T-helper 2 cell (primary cell): ENCODE measurements around the gene DMD.

Source experiments
- DNase-seq, 5 experiments: peaks; one replicate each; pipeline versions ENCODE4 v3.0.0 to v3.0.0-alpha.2; 2012 to 2022

DMD gene

DNA sequence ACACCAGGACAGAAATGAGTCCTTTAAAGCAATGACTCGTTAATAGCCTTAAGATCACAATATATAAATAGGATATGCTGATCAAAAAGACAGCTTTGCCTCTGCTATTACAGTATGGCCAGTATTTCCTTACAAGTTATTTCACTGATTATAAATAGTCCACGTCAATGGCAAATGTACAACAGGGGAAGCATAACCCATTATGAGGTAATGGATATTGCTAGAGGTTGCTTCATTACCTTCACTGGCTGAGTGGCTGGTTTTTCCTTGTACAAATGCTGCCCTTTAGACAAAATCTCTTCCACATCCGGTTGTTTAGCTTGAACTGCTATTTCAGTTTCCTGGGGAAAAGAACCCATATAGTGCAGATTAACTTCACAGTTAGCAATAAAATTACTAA is 1374.9 kb downstream of the DMD start:
- DNase-seq = no peak

DNA sequence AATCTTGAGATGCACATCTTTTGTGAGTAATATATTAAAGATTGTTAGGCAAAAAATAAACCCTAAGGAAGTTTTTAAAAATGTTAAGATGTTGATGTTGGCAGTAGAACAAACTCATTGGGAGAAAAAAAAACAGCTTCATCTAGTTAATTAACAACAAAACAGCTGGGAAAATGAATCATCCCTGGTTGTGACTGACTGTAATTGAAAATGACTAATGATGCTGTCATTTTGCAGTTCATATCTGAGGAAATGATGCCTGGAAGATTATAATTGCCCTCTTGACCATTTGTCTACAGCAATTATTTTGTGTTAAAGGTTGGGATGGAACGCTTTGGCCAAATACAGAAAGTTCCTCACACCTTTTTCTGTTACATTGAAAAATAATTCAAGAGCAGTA is 1379.1 kb downstream of the DMD start:
- no peak for DNase-seq

- DNase-seq = no peak
Measured at GRCh38 chrX:31820430-31821210, 1390.7 kb downstream of the DMD start.

- DNase-seq = no peak
Measured at GRCh38 chrX:31819455-31819854, 1391.9 kb downstream of the DMD start.

DNA sequence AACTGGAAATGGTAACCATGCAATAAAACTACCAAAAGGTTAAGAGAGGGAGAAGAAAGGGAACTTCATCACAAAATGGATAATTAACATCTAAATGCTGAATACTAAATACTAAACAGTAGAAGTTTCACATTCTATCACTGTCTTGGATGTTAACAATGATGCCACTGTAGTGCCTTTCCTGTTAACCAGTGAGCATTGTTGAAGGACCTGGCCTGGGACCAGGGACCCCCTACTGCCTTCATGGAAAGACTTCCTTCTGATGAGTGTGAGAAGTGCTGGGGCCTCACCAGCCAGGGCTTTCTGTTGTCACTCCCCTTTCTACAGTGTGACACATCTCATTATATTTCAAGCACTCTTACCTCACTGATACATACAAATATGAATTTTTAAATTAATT is 1400.2 kb downstream of the DMD start:
- no peak for DNase-seq

GRCh38 chrX:31808357-31808756 is 1403.0 kb downstream of the DMD start:
- no peak for DNase-seq

- DNase-seq = no peak
Measured at GRCh38 chrX:31807165-31807564, 1404.2 kb downstream of the DMD start.

- no peak for DNase-seq
Measured at GRCh38 chrX:31805781-31806180, 1405.6 kb downstream of the DMD start.

DNA sequence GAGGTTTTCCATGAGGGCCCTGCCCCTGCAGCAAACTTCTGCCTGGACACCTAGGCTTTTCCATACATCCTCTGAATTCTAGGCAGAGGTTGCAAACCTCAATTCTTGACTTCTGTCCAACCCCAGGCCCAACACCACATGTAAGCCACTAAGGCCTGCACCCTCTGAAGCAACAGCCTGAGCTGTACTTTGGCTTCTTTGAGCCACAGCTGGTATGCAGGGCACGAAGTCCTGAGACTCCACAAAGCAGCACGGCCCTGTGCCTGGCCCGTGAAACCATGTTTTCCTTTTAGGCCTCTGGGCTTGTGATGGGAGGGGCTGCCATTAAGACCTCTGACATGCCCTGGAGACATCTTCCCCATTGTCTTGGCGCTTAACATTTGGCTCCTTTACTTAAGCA is 1411.1 kb downstream of the DMD start:
- DNase-seq = no peak

GRCh38 chrX:31796624-31797023 is 1414.7 kb downstream of the DMD start:
- no peak for DNase-seq

DNA sequence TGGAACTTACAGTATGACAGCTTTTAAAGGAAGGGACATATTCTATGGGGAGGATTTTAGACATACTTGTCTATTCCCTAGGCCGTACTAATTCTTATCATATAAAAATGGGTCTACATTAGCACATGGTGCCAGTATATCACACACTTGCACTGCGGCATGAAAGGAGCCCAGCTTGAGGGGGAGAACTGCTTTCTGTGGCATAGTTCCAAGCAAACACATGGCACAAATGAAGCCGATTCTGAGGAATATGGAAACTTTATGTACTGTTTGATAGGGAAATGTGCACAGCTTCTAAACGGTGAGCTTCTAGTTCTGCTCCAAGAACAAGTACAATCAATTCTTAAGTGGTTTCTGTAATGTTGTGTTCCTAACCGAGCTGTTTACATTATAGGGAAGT is 1463.9 kb downstream of the DMD start:
- DNase-seq = no peak

DNA sequence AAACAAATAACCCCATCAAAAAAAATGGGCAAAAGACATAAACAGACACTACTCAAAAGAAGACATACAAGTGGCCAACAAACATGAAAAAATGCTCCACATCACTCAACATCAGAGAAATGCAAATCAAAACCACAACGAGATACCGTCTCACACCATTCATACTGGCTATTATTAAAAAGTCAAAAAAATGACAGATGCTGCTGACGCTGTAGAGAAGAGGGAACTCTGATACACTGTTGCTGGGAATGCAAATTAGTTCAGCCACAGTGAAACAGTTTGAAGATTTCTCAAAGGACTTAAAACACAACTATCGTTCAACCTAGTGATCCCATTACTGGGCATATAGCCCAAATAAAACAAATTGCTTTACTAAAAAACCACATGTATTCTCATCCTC is 1468.3 kb downstream of the DMD start:
- DNase-seq = no peak

- DNase-seq = no peak
Measured at GRCh38 chrX:31717474-31717873, 1493.9 kb downstream of the DMD start.

- no peak for DNase-seq
Measured at GRCh38 chrX:31715675-31716074, 1495.7 kb downstream of the DMD start.

DNA sequence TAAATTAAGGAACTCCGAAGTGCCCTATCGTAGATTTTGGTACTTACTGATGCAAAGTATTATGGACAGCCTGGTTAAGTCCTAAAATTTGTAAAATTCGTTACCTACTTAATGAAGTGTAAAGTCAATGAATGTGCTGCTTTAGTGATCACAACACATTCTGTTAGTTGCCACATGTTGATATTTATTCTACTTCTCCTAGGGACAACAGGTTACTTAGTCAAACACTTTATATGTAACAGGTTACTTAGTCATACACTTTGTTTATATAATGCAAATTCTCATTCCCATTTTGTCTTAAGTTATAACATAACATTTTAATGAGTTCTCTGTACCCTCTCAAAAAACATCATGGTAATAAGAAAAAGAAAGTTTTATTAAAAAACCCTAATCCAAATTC is 1496.6 kb downstream of the DMD start:
- no peak for DNase-seq

DNA sequence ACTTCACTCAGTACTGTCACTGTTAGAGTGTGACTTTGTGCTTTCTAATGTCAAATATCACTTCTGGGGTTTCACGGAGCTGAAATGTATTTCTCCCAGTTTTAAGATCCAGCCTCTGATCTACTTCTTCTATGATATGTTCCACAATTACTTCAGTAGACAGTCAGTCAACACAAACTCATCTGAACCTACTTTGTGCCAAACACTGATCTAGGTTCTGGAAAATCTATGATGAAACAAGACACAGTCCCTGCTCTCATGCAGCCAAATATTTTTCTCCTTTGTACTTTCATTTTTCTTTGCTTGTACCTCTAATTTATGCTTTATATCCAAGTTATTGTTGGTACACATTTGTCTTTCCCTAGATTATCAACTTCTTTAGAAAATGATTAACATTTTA is 1498.2 kb downstream of the DMD start:
- no peak for DNase-seq

DNA sequence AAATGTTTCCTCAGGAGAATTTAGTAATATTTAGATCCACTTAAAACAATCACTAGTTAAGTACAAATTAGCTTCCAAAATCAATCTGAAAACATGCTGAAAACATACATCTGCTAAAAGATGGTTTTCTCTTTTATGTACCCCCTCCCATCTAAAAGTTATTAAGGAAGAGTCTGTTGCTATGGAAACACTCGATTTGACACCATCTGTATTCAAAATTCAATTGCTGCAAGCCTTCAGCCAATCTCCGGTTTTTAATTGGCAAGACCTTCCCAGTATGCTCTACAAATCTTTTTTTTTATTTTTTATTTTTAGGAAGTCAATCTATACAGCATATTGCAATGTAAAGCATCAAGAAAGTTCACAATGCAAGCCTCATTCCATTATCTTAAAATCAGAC is 1500.2 kb downstream of the DMD start:
- no peak for DNase-seq

DNA sequence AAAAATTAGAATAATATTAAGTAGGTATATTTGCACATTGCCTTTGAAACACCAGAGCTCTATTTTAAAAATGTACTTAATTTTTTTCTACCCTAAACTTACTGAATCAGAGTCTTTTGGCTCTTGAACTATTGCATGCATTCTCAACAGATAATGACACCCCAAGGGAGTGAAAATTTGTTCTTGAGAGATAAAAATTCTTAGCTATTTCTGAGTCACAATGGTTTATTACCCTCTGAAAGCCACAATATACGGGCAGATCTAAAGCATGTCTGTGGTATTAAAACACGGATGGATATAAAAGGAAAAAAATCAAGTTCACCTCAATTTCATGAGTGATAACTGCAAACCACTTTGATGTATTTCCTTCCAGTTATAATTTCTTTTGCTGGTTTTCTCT is 1503.2 kb downstream of the DMD start:
- DNase-seq = no peak

DNA sequence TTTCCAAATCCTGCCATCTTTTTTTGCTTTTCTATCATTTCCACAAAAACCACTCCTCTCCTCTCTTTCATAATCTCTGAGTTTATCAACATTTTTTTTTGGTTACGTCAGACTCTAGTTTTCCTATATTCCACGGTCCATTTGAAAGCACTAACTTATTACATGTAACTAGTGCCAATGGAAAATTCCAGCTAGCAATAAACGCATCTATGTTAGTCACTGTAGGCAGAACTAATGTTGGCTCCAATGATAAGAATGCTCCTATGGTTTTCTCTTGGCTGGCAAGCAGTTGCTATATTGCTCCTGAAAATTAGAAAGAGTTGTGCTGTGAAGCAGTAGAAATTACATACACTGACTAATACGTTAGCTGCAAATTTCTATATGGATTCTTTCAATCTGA is 1504.9 kb downstream of the DMD start:
- DNase-seq = no peak

DNA sequence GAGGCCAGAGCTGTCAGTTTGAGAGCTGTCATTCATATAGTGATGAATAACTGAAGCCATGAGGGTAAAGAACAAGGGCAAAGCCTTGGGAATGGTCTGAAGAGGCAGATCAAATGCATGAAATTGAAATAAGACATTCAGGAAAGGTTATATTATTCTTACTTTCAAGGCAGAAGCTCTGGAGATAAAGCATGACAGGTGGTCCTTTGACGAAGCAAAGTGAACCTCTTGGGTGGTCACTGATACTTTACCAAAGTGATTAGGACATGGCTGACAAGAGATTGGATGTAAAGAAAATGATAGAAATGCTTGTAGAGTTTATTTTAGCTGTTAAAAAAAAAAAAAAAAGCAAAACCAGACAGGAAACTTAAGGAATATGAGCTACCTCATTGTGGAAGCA is 1505.5 kb downstream of the DMD start:
- DNase-seq = no peak

DNA sequence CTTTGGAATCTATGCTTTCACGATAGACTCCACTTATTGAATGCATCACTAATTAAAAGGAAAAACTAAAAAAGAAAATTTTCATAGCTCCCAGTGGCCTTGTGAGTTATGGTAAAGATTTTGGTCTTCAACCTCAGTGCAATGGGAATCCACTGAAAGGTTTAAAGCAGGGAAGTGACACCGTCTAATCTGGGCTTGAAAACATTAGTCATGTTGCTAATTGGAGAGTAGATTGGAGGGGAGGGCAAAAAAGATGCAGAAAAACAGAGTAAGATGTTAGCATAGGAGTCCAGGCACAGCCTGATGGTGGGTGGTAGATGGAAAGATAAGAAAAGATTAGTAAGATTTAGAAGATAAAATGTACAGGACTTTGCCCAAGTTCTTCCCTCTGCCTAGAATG is 1506.4 kb downstream of the DMD start:
- DNase-seq = no peak

DNA sequence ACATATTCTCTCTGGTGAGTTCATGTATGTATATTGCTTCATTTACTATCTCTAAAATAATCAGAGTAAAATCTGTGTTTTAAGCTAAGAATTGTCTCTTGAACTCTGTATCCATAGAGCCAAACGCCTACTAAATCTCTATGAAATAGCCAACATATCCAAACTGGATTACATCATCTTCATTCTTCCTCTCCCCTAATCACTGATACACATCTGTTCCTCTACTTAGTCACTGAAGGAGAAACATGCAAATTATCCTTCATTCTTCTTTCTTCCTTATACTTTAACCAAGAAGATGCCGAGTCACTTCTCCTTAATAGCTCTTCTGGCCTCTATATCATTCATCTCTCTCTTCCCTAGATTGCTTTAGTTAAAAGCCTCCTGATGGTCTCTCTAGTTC is 1509.1 kb downstream of the DMD start:
- DNase-seq = no peak

DNA sequence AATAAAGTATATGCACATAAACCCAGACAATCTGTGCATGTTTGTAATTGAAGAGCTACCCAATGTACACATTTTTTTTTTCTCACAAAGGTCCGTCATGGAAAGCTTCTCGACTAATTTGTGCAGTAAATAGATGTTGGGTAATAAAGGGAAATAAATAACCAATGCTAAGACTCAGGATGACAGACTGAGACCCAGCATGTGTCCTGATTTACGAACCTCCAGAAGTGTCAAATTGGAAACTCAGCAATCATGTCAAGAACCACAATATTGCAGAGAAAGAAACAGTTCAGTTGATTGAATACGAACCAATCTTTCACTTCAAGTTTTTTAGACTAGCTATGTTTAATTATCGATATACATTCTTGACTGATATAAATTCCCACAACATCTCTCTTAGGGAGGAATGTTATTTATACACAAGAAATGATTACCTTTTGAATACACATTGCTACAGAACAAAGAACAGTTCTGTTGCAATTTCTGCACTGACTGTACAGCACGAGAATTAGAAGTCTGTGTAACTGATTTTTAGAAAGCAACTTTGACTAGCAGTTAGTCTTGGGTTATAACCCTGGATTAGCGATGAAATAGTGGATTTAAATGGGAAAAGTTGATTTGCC is 1513.9 kb downstream of the DMD start:
- DNase-seq = no peak

GRCh38 chrX:31679861-31680260 is 1531.5 kb downstream of the DMD start:
- DNase-seq = no peak

- no peak for DNase-seq
Measured at GRCh38 chrX:31670245-31670644, 1541.1 kb downstream of the DMD start.
